Right ventricle myocardium inferior (tissue), 1 donor: ENCODE data around the gene TSPAN7. TPM values are rescaled to one million over a fixed set of nuclear protein-coding genes. Genes with fewer than 3 reads are reported as not detected.

Experiments used
- ATAC-seq: fragments of 200-7000 bp; cut with Tn5 transposase; one replicate; pipeline ENCODE4 v1.9.1; 2020; ENCODE audit warnings: mild to moderate bottlenecking, moderate library complexity
- DNase-seq: peaks from one replicate; pipeline ENCODE4 v3.0.0; 2021; ENCODE audit errors: missing footprints
- intact Hi-C: fragments of 100-400 bp; cut with DNase I; formaldehyde crosslinking; loops from one replicate; pipeline ENCODE4 v1.11.0; 2022
- total RNA-seq: library from RNA; stranded (reverse); fragmentation: NEBNext Ultra II Directional; extraction: Animal tissue kit (Norgen Biotek cat#: 25700); gene quantifications from one replicate; pipeline ENCODE4 v1.2.1, GENCODE V29; 2021
- donor health status: DM: no; HTN: yes; CAD: no; lungs with severe emphysema.

Gene TSPAN7
- total RNA-seq, 1 donor from 2014 or later = 26.5 TPM

DNA sequence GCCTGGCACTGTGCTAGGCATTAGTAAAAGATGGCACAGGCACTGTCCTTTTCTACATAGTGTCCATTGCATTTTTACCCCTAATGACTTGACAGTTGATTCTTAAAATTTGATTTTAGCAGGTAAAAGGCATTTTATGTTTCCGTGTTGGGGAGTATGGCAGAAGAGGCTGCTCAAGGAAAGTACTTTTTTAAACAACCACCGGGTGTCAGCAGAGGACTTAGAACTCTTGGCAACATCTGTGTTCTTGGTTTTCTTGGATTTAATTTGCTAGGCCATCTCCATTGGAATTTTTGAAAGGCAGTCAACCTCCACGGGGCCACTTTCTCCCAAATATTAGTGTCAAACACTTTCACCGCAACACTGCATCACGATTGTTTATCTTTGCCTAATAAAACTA lies 102.9 kb downstream of the TSPAN7 start:
- DNase-seq (no peak), ATAC-seq (no peak)
- intact Hi-C loops = no loop called here

DNA sequence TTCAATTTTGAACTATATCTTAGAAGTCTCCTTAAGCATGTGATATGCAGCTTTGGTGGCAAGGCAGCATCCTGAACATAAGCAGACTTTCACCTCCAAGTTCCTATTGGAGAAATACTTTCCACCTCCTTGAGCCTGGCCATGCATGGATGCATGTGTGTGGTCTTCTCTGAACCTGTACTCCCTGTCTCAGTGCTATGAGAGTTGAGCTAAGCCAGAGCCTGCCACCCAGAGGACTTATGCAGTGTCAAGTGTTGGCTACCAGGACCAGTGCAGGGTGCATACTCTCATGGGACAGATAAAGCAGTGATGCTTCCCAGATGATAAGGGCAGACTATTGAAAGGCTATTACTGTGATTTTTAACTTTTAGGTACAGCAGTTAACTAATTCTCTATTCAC lies 105.6 kb downstream of the TSPAN7 start:
- ATAC-seq (no peak), DNase-seq (no peak)
- intact Hi-C loops = no loop called here

DNA sequence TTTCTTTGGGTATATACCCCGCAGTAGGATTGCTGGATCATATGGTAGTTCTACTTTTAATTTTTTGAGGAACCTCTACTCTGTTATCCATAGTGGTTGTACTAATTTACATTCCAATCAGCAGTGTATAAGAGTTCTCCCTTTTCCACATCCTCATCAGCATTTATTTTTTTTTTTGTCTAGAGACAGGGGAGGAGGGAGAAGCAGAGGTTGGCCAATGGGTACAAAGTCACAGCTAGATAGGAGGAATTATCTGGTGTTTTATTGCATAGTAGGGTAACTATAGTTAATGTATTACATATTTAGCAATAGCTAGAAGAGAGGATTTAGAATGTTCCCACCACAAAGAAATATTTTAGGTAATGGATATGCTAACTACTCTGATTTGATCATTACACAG lies 107.4 kb downstream of the TSPAN7 start:
- ATAC-seq (no peak), DNase-seq (no peak)
- intact Hi-C loops = no loop called here

DNA sequence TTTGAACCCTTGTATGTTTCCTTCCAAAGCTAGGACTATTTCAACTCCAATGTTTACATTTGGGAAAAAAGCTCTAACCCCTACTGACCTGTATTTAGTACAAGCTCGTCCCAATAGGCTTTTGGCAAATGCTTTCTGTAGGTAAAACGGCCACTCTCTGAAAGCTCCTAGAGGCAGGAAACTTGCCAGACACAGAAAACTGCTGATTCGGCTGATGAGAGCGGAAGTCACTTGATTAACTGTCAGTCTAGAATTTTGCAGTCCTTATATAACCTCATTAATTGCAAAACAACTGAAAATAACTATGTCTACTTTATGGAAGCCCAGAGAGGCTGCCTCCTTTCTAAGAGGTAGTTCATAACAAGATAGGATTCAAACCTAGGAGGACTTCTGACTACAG lies 108.1 kb downstream of the TSPAN7 start:
- intact Hi-C loops = no loop called here
- no peak for ATAC-seq
- DNase-seq = no peak

DNA sequence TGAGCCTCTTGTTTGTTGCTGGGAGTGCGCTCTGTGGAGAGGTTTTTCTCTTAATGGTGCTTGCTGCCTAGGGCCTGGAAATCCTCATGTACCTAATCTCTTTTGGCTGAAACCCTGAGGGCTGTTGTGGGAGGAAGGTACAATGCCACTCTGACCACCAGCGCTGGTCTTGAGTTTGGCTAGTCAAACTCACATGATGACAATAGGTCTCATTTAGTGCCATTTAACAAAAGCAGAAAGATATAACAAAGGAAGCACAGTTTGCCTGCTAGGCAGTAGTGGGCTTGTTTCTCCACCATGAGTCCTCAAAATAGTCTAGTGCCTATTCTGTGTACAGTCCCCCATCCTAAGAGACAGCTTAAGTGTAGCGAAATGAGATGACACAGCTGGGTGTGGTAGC lies 111.3 kb downstream of the TSPAN7 start:
- no peak for DNase-seq
- intact Hi-C loops = no loop called here
- ATAC-seq = no peak

DNA sequence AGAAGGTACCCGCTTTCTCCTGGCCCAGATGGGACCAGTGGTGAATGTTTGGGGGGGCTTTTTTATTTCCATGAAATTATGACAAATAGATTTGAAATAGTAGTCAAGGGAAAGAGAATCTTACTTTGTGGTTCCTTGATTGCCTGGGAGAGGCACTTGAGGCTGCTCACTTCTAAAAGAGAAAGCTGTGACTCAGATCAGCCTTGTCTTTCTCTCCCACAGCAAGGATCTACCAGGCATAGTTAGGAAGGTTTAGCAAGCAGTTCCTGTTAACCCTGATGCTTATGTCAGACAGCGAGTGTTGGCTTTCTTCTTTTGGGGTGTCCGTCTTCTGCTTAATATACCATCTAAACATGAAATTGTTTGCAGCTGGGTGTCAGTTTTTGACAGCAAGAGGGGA lies 114.5 kb downstream of the TSPAN7 start:
- DNase-seq (no peak), ATAC-seq (no peak)
- intact Hi-C loops = no loop called here

DNA sequence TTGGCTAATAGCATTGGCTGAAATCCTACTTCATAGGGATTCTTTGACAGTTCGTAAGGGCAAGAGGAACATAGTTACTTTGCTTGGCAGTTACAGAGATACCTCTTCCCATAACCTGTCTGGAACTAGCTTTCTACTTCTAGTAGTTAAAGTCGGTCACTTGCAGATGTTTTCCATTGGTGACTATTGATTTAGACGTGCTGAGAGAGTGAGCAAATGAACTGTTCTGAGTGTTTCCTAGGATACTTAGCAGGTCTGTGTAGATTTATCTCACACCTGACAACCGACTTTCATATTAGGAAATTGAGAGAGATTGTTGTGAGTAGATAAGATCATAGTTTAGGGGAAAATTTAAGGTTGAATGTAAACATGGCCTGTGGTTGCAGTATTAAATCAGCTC lies 116.8 kb downstream of the TSPAN7 start:
- DNase-seq = no peak
- ATAC-seq = no peak
- intact Hi-C loops = no loop called here

DNA sequence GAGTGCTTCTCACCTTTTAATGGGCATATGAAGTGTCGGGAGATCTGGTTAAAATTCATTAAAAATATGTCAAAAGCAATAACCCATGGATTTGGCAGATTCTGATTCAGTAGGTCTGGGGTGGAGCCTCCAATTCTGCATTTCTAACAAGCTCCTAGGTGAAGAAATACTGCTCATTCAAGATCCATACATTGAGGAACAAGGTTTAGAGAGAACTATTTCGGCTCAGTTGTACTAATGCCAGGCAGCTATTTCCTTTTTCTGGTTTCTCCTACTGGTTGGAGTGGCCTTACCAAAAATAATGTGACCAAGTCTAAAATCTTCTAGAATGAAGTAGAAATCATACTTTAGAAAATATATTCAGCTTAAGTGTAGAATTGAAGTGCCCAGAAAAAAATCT lies 117.5 kb downstream of the TSPAN7 start:
- no peak for ATAC-seq
- no peak for DNase-seq
- intact Hi-C loops = no loop called here

DNA sequence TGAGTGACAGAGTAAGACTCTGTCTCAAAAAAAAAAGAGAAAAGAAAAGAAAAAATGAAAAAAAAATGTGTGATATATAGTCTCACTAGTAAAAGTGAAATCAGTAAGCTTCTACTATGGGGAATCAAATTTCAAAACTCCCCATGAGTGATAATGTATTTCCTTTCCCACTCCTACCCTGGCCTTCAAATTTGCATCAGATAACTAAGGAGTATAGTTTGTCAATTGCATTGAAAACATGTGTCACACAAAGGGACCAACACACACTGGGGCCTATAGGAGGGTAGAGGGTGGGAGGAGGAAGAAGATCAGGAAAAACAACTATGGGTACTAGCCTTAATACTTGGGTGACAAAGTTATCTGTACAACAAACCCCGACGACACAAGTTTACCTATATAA lies 118.4 kb downstream of the TSPAN7 start:
- ATAC-seq (no peak), DNase-seq (no peak)
- intact Hi-C loops = no loop called here

DNA sequence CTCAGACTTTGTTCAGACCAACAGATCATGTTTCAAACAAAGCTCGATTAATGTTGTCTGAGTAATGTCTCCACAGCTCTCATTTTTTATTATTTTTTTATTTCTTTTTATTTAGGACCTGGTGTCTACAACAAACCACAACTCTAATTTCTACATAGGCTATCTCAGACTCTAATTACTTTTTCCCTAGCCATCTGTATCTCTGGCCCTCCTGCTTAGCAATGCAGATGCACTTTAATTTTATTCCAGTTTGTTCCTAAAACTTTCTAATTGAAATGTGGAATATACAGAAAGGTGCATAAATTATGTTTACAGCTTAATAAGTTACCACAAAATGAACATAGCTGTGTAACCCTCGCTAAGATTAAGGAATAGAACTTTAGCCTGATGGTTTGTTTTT lies 120.8 kb downstream of the TSPAN7 start:
- no peak for DNase-seq
- ATAC-seq = no peak
- intact Hi-C loops = no loop called here

DNA sequence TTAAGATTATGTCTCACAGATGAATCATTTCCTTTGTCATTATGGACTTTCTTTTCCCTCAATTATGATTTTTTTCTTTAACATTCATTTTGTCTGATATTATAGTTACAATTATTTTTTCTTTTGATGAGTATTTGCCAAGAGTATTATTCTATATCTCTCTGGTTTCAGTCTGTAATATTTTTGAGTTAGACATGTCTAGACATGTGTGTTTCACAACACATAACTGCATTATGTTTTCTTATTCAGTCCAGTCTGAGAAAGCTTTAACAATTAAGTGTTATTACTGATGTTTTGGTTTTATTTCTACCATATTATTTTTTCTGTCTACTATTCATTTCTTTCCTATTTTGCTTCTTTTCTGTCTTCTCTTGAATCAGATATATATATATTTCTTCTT lies 131.6 kb downstream of the TSPAN7 start:
- DNase-seq = no peak
- ATAC-seq = no peak
- intact Hi-C loops = no loop called here

DNA sequence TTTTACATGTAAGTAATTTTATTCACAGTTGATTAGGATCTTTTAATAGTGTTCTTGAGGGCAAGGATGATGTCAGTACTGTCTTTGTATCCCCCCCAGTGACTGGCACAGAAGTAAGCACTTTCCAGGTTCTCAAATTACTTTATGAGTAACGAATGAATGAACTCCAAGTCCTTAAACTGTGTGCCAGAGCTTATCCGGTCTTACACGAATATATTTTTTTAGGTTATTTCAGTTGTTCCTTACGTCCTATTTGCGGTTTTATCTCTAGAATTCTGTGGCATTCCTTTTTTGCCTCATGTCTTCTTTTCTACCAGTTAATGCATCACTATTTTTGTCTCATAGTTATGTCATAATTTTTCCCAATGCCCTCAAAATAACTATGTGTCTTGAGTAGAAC lies 133.1 kb downstream of the TSPAN7 start:
- intact Hi-C loops = no loop called here
- ATAC-seq (no peak), DNase-seq (no peak)

DNA sequence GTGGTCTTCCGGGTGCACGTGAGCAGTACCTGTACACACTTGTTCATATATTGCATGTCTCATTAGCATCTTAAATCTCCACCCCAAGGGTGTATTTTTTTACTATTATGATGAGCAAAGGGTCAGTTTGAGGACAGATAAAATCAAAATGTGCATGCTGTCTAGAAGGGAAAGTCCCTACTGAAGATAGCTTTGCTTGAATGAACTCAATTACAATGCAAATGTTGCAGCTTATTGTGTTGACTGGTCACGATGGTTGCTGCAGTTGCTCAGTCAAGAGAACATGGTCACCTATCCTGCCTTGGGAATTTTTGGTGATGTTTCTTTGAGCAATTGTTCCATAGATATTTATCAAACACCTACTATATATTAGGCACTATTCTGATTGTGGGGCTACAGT lies 136.1 kb downstream of the TSPAN7 start:
- intact Hi-C loops = no loop called here
- ATAC-seq = no peak
- DNase-seq = no peak

DNA sequence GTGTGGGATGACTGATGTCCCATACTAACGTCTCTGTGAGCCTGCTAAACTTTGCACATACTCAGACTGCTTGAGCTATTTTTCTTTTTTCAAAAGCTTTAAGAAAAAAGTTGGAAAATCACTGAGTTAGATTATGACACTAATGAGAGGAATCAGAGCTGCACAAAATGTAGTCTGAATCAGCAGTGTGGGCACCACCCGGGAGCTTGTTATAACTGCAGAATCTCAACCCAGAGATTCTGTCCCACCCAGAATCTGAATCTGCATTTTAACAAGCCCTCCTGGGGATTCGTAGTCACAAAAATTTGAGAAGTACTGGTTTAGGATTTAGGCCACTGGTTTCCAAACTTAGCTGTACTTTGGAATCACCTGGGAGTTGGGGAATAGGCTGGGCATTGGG lies 137.8 kb downstream of the TSPAN7 start:
- intact Hi-C loops = no loop called here
- ATAC-seq (no peak), DNase-seq (no peak)

DNA sequence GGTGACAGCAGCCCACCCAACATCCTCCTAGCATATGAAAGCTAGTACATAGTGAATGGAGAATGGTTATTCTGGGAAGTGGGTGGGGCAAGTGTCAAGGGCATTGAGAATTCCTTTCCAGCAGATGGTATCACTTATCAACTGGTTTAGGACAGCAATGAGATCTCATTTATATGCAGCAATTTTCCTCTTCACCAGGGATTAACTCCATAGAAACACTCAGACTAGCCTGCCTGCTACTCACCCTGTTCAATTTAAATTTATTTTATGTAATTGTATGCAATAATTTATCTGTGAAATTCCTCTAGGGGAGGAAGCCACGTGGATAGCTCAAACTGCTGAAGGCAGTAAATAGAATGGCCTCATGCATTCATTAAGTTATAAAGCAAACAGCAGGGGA lies 138.4 kb downstream of the TSPAN7 start:
- intact Hi-C loops = no loop called here
- DNase-seq (no peak), ATAC-seq (no peak)

DNA sequence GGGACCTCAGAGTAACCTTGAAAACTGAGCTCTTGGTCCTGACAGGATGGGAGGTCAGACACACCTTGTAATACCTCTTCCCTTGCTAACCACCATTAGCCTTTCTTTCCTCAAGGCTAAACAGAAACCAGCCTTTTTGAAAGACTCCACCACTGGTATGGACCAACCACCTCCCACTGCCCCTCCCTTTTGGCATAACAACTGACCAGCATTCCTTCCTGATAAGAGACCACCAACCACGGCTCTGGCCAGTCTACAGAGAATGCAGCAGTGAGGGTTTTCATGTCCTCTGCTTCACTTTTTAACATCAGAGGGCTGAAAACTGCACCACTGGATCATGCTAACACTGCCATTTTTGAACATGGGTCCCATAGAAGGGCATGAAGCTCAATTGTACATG lies 139.7 kb downstream of the TSPAN7 start:
- DNase-seq = no peak
- intact Hi-C loops = no loop called here

DNA sequence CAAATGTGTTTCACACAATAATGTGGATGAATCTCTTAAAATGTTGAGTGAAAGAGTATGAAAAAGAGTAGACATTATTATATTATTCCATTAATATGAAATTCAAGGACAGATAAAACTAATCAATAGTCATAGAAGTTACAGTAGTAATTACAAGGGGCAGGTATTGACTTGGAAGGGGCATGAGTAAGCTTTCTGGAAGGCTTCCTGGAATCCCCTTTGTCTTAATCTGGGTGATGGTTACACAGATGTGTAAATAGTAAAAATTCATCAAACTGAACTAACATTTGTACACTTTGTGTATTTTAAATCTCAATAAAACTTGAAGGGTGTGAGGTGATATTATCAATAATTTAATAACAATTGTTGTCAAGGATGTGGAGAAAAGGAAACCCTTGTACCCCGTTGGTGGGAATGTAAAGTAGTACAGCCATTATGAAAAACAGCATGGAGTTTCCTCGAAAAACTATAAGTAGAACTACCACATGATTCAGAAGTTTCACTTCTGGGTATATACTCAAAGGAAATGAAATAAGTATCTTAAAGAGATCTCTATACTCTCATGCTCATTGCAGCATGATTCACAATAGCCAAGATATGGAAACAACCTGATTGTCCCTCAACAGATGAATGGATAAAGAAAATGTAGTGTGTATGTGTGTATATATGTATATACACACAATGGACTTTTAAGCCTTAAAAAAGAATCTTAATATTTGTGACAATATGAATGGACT lies 143.0 kb downstream of the TSPAN7 start:
- intact Hi-C loops = no loop called here
- DNase-seq (no peak), ATAC-seq (no peak)

More for the DNA sequence above, 139.7 kb downstream of the TSPAN7 start:
- no peak for ATAC-seq

DNA sequence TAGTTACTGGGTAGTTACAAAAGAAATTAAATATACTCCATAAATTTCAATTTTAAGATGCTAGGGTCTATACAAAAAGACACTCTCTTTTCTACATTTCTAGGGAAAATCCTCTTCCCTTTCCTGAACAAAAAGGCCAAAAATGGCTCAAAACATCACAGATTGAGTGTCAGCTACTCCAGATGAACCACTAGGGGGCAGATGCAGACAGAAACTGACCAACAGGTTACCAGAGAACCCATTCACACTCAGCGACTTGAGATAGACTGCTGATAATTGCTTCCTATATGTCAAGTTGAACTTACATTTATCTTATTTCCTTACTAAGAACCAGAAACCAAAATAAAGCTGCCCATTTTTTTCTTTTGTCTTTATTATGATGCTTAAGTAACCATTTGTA lies 156.5 kb downstream of the TSPAN7 start:
- intact Hi-C loops = no loop called here
- ATAC-seq (no peak), DNase-seq (no peak)

DNA sequence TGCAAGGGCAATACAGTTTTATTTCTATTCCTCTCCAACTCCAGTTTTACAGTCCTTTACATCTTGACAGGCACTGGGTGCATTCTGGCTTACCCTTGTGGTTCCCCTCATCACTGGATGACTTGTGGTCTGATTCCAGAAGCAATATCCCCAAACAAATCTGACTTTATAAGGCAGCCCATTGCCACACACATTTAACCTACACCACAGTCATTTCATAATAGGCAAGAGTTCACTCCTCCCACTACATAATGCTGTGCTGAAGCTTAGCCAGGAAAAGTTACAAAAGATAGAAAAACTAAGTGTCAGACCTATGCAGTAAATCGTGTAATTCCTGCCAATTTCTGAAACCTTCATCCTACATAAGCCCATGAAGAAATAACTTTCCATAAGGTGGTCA lies 157.0 kb downstream of the TSPAN7 start:
- intact Hi-C loops = no loop called here
- ATAC-seq (no peak), DNase-seq (no peak)

DNA sequence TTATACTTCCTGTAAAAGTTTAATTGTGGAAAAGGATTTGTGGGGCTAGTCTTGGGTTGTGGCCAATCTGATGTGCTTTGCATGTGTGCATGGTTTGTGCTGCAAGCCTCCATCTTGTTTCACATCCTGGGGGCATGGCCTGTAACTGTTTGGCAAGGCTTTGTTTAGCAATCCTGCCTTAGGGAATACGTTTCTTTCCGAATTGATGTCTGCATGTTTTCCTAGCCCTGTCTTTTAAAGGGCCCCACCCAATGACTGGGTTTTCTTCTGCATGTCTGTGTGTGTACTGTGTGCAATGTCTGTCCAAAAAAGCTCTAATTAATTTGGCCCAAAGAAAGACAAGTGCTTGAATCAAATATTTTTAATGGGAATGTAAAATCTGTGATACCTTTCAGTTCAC lies 165.3 kb downstream of the TSPAN7 start:
- DNase-seq (no peak), ATAC-seq (no peak)
- intact Hi-C loops = no loop called here

DNA sequence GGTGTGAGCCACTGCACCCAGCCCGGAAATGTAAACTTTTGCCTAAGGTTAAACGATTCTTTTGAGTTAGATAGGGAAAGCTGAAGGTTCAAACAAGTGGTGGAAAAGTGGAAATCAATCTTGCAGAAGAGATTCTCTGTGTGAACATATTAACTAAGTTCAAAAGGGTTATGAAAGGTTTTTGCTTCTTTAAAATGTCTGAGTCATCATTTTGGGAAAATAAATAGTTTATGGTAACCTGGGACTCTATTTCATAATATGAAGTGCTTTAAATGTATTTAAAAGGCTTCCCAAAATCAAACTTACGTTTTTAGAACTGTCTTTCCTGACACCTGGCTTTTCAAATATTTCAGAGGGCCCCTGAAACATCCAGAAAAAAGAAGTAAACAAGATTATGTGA lies 166.3 kb downstream of the TSPAN7 start:
- intact Hi-C loops = no loop called here
- DNase-seq (no peak), ATAC-seq (no peak)
